HFFc6 (cell line): ENCODE measurements around the gene OXNAD1. TPM values are rescaled to one million over a fixed set of nuclear protein-coding genes. Genes with fewer than 3 reads are reported as not detected.
A peak's percentile ranks its signal among the peaks of the same experiment; 100 is the strongest.

ENCODE experiments used
- DNase-seq: peaks from one replicate; pipeline ENCODE4 v3.0.0-alpha.2; 2018
- H3K27ac Mint-ChIP-seq: 2 replicates; pipeline ENCODE4 v1.8.0; 2020; ENCODE audit warnings: mild to moderate bottlenecking, mixed read lengths
- H3K27me3 Mint-ChIP-seq: 2 replicates; pipeline ENCODE4 v1.8.0; 2021; ENCODE audit warnings: mild to moderate bottlenecking, moderate library complexity, mixed read lengths; ENCODE audit not compliant: insufficient read depth
- H3K36me3 Mint-ChIP-seq: 2 replicates; pipeline ENCODE4 v1.8.0; 2021; ENCODE audit warnings: low read depth, mixed read lengths
- H3K4me1 Mint-ChIP-seq: 2 replicates; pipeline ENCODE4 v1.8.0; 2020; ENCODE audit warnings: low read depth, mixed read lengths
- H3K4me3 Mint-ChIP-seq: 2 replicates; pipeline ENCODE4 v1.8.0; 2020; ENCODE audit warnings: mild to moderate bottlenecking, moderate library complexity, mixed read lengths
- H3K9me3 Mint-ChIP-seq: 2 replicates; pipeline ENCODE4 v1.8.0; 2020; ENCODE audit warnings: mild to moderate bottlenecking, mixed read lengths
- CTCF ChIP-seq: fragments of 200-600 bp; sonication (generic); IDR thresholded peaks from 2 replicates; pipeline ENCODE4 v1.5.0; 2021; ENCODE audit warnings: antibody characterized with exemption, mild to moderate bottlenecking
- total RNA-seq, 6 experiments: library from RNA; stranded (reverse); fragmentation: NEBNext Ultra II Directional; extraction: Animal tissue kit (Norgen Biotek cat#: 25700); gene quantifications; 2 replicates in 1 of 6; 3 replicates in 5 of 6; pipeline ENCODE4 v1.2.3, GENCODE V29; 2021

OXNAD1 gene
- total RNA-seq, 6 experiments from 2014 or later = 6.4 to 8.7 (median 8.1) TPM

- no peak for DNase-seq
- no peak for TF ChIP-seq CTCF
- peaks cover 42% of the 10 kb centered on the region for H3K36me3 Mint-ChIP-seq
- peaks cover 25% of the 10 kb centered on the region for H3K9me3 Mint-ChIP-seq
- H3K4me3 Mint-ChIP-seq = no peak overlapping the region
- H3K4me1 Mint-ChIP-seq = peaks cover 36% of the 10 kb centered on the region
- peaks cover 6% of the 10 kb centered on the region; the same call in 1 of the 2 replicates for H3K27me3 Mint-ChIP-seq
- no peak overlapping the region for H3K27ac Mint-ChIP-seq
Measured at GRCh38 chr3:16329826-16330129, 64.8 kb downstream of the OXNAD1 start.

GRCh38 chr3:16330351-16330750 lies 65.3 kb downstream of the OXNAD1 start:
- DNase-seq = no peak
- Mint-ChIP-seq H3K4me1 (peaks cover 38% of the 10 kb centered on the region), H3K36me3 (peaks cover 48% of the 10 kb centered on the region), H3K4me3 (no peak overlapping the region), H3K27ac (no peak overlapping the region), H3K27me3 (peaks cover 6% of the 10 kb centered on the region; the same call in 1 of the 2 replicates), H3K9me3 (peaks cover 30% of the 10 kb centered on the region)
- no peak for TF ChIP-seq CTCF

- peak overlapping the region; percentile 19; the same call in 1 of the 2 replicates for H3K27ac Mint-ChIP-seq
- no peak overlapping the region for H3K4me3 Mint-ChIP-seq
- H3K4me1 Mint-ChIP-seq = peaks cover 38% of the 10 kb centered on the region
- H3K36me3 Mint-ChIP-seq = peaks cover 54% of the 10 kb centered on the region
- no peak for DNase-seq
- peaks cover 30% of the 10 kb centered on the region for H3K9me3 Mint-ChIP-seq
- H3K27me3 Mint-ChIP-seq = peaks cover 5% of the 10 kb centered on the region; the same call in 1 of the 2 replicates
- no peak for TF ChIP-seq CTCF
Measured at GRCh38 chr3:16331319-16331883, 66.4 kb downstream of the OXNAD1 start.

- Mint-ChIP-seq H3K4me3 (peak overlapping the region; percentile 29; the same call in 1 of the 2 replicates), H3K9me3 (peaks cover 30% of the 10 kb centered on the region), H3K4me1 (peaks cover 41% of the 10 kb centered on the region), H3K27ac (peak overlapping the region; percentile 37), H3K27me3 (peaks cover 2% of the 10 kb centered on the region; the same call in 1 of the 2 replicates), H3K36me3 (peaks cover 54% of the 10 kb centered on the region)
- no peak for TF ChIP-seq CTCF
- peak; percentile 64 for DNase-seq
Measured at GRCh38 chr3:16332904-16333426, 68.0 kb downstream of the OXNAD1 start.

- Mint-ChIP-seq H3K4me3 (no peak overlapping the region), H3K36me3 (peaks cover 54% of the 10 kb centered on the region), H3K27me3 (peaks cover 2% of the 10 kb centered on the region; the same call in 1 of the 2 replicates), H3K27ac (peak overlapping the region; percentile 76), H3K9me3 (peaks cover 30% of the 10 kb centered on the region), H3K4me1 (peaks cover 60% of the 10 kb centered on the region)
- no peak for TF ChIP-seq CTCF
- peak; percentile 16 for DNase-seq
Measured at GRCh38 chr3:16334909-16335308, 69.9 kb downstream of the OXNAD1 start.
